Thoracic aorta (tissue), 2 donors: ENCODE results near the gene CLASRP. TPM values are rescaled to one million over a fixed set of nuclear protein-coding genes. Genes with fewer than 3 reads are reported as not detected.

ENCODE experiments used
- ATAC-seq: fragments of 150-250 bp; one replicate; pipeline ENCODE4 v1.8.0; 2017; ENCODE audit warnings: low read depth; ENCODE audit not compliant: insufficient number of reproducible peaks, low FRiP score
- DNase-seq: peaks from one replicate; pipeline ENCODE4 v3.0.0-alpha.2; 2020; ENCODE audit warnings: low spot score
- H3K27ac ChIP-seq, 2 donors: fragments of 200-600 bp; sonication (generic); 1 replicate in 1 of 2; 2 replicates in 1 of 2; pipeline ENCODE4 v1.5.1; 2016; ENCODE audit warnings: mild to moderate bottlenecking in 2 of 2, moderate library complexity in 2 of 2
- H3K27me3 ChIP-seq: fragments of 200-600 bp; sonication (generic); replicated peaks from 2 replicates; pipeline ENCODE4 v1.6.0; 2016; ENCODE audit warnings: mild to moderate bottlenecking; ENCODE audit not compliant: insufficient read depth
- H3K36me3 ChIP-seq: fragments of 200-600 bp; sonication (generic); one replicate; pipeline ENCODE4 v1.5.1; 2016
- H3K4me1 ChIP-seq, 2 donors: fragments of 200-600 bp; sonication (generic); 1 replicate in 1 of 2; 2 replicates in 1 of 2; pipeline versions ENCODE4 v1.5.1 to v1.6.0; 2016; ENCODE audit warnings: low read depth in 2 of 2, mild to moderate bottlenecking in 1 of 2; ENCODE audit not compliant: control insufficient read depth in 1 of 2
- H3K4me3 ChIP-seq: fragments of 200-600 bp; sonication (generic); 2 replicates; pipeline ENCODE4 v1.5.1; 2016; ENCODE audit warnings: mild to moderate bottlenecking
- H3K9me3 ChIP-seq: fragments of 200-600 bp; sonication (generic); 2 replicates; pipeline ENCODE4 v1.5.1; 2016
- CTCF ChIP-seq: fragments of 200-600 bp; sonication (generic); IDR thresholded peaks from one replicate; pipeline ENCODE4 v1.5.1; 2019; ENCODE audit warnings: antibody characterized with exemption
- total RNA-seq, 2 donors: library from RNA; depleted of rRNA; stranded (reverse); fragments of >200 nt; gene quantifications; one replicate each; pipeline versions ENCODE4 v1.1.0 to v1.2.3, GENCODE V29; 2016

Gene CLASRP
- total RNA-seq, 2 donors from 2014 or later, result 119 to 300 TPM

GRCh38 chr19:45079063-45079910, 40.4 kb downstream of the CLASRP start, which contains the start of gene GEMIN7:
Gene GEMIN7 (plus strand): TSS chr19:45079260. CDS start chr19:45090115, 10,855 bp downstream.
- Histone ChIP-seq H3K4me1 (peaks cover 16 to 33% of the 10 kb centered on the region in 2 donors), H3K36me3 (peaks cover 7% of the 10 kb centered on the region), H3K27me3 (no peaks in the 10 kb centered on the region), H3K27ac (no peak within 1 kb of the TSS), H3K4me3 (peak within 1 kb of the TSS; percentile 89), H3K9me3 (no peaks in the 10 kb centered on the region)
- DNase-seq (no peak), ATAC-seq (peak; percentile 21)
- peak; percentile 39 for TF ChIP-seq CTCF

- Histone ChIP-seq H3K27me3 (no peaks in the 10 kb centered on the region), H3K27ac (no peak overlapping the region), H3K4me1 (peaks cover 16 to 33% of the 10 kb centered on the region in 2 donors), H3K4me3 (peak overlapping the region; percentile 89), H3K9me3 (no peaks in the 10 kb centered on the region), H3K36me3 (peaks cover 7% of the 10 kb centered on the region)
- no peak for TF ChIP-seq CTCF
- ATAC-seq (no peak), DNase-seq (no peak)
Observed at GRCh38 chr19:45079911-45080370, 41.1 kb downstream of the CLASRP start.

GRCh38 chr19:45082170-45082569, 43.3 kb downstream of the CLASRP start:
- Histone ChIP-seq H3K4me1 (peaks cover 11 to 22% of the 10 kb centered on the region in 2 donors), H3K4me3 (no peak overlapping the region), H3K27me3 (no peaks in the 10 kb centered on the region), H3K36me3 (peaks cover 7% of the 10 kb centered on the region), H3K27ac (no peak overlapping the region), H3K9me3 (no peaks in the 10 kb centered on the region)
- ATAC-seq (no peak), DNase-seq (no peak)
- no peak for TF ChIP-seq CTCF

- peaks cover 10% of the 10 kb centered on the region for H3K36me3 ChIP-seq
- H3K4me1 ChIP-seq, result peaks cover 6 to 9% of the 10 kb centered on the region in 2 donors
- no peaks in the 10 kb centered on the region for H3K9me3 ChIP-seq
- no peak for TF ChIP-seq CTCF
- DNase-seq, result no peak
- no peaks in the 10 kb centered on the region for H3K27me3 ChIP-seq
- ATAC-seq, result no peak
- H3K27ac ChIP-seq, result no peak overlapping the region
- no peak overlapping the region for H3K4me3 ChIP-seq
Observed at GRCh38 chr19:45086480-45086879, 47.6 kb downstream of the CLASRP start.

GRCh38 chr19:45087531-45087930, 48.7 kb downstream of the CLASRP start:
- no peaks in the 10 kb centered on the region for H3K9me3 ChIP-seq
- no peak overlapping the region for H3K27ac ChIP-seq
- peaks cover 6 to 9% of the 10 kb centered on the region in 2 donors for H3K4me1 ChIP-seq
- no peak for DNase-seq
- no peak for ATAC-seq
- peaks cover 3% of the 10 kb centered on the region for H3K36me3 ChIP-seq
- H3K4me3 ChIP-seq, result no peak overlapping the region
- TF ChIP-seq CTCF, result no peak
- H3K27me3 ChIP-seq, result no peaks in the 10 kb centered on the region
